ENCODE data around the gene CARHSP1.
"Not testable (repeated sequence)": the region's sequence is repeated elsewhere in the genome, so short reads cannot be mapped to it uniquely, and the experiment has no call there.

The CARHSP1 gene

DNA sequence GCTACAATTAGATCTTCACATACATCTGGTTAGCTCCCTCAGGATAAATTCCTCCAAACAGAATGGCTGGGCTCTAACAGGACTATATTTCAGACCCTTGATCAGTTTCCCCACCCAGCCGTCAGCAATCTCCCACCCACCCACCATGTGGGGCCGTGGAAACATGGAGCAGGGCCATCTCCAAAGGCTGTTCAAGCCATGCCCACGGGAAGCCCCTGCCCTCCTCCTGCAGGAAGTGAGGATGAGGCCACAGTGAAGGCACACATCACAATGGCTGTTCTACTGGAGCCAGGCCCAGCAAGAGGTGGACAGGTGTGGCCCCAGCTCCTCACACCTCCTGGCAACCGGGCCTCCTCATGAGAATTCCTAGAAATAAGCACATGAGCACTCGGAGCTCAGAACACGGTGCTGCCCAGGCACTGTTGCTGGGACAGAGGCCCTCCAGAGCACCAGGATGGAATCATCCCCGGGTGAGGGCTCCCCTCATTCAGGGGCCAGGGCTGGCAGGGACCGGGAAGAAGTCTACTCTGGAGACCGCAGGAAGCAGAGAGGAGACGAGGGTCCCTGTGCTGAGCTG is 13.3 kb upstream of the CARHSP1 start, which contains the start of gene LITAFD:
LITAFD (plus strand) TSS at position 311 of the 577 bp plus-strand sequence. CDS start 2,005 bp downstream, outside the sequence.
- Histone ChIP-seq H3K79me2 (no peaks in the 10 kb centered on the region), H3K9ac (no peak within 1 kb of the TSS), H3K36me3 (ENCODE audit: control insufficient read depth, insufficient read depth, low read length) (no peaks in the 10 kb centered on the region), H3K4me2 (ENCODE audit: low read length) (no peak within 1 kb of the TSS), H3K27me3 (ENCODE audit: control insufficient read depth, insufficient read depth, low read length) (no peaks in the 10 kb centered on the region), H3K4me1 (no peaks in the 10 kb centered on the region), H3K27ac (no peak within 1 kb of the TSS), H3K9me3 (ENCODE audit: control insufficient read depth, low read length) (no peaks in the 10 kb centered on the region), H2AFZ (no peak within 1 kb of the TSS), H3K4me3 (ENCODE audit: low read depth, low read length) (no peak within 1 kb of the TSS)
- TF ChIP-seq, protein P1, sequence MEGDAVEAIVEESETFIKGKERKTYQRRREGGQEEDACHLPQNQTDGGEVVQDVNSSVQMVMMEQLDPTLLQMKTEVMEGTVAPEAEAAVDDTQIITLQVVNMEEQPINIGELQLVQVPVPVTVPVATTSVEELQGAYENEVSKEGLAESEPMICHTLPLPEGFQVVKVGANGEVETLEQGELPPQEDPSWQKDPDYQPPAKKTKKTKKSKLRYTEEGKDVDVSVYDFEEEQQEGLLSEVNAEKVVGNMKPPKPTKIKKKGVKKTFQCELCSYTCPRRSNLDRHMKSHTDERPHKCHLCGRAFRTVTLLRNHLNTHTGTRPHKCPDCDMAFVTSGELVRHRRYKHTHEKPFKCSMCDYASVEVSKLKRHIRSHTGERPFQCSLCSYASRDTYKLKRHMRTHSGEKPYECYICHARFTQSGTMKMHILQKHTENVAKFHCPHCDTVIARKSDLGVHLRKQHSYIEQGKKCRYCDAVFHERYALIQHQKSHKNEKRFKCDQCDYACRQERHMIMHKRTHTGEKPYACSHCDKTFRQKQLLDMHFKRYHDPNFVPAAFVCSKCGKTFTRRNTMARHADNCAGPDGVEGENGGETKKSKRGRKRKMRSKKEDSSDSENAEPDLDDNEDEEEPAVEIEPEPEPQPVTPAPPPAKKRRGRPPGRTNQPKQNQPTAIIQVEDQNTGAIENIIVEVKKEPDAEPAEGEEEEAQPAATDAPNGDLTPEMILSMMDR (IDR thresholded peaks at IDR 0.05) = no peak

DNA sequence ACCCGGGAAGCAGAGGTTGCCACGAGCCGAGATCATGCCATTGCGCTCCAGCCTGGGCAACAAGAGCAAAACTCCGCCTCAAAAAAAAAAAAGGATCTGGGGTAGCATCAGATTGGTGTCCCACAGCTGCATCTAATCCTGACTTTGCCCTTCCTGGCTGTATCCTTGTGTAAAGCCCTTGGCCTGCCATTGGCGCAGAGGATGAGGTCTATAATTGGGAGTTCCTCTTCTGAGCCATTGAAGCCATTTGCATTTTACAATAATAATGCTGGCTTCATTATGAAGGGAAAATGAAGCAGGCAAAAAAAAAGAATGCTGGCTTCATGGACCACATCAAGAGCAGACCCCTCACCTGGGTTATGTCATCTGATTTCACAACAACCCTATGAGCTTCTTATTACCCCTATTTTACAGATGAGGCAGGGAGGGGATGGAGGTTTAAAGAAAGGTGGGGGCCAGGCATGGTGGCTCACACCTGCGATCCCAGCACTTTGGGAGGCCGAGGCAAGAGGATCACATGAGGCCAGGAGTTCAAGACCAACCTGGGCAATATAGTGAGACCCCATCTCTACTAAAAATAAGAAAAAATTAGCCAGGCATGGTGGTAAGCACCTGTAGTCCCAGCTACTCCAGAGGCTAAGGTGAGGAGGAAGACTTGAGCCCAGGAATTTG is 12.2 kb upstream of the CARHSP1 start:
- Histone ChIP-seq H3K27ac (no peak overlapping the region), H3K4me3 (ENCODE audit: low read depth, low read length) (no peak overlapping the region), H3K4me2 (ENCODE audit: low read length) (no peak overlapping the region), H3K9me3 (ENCODE audit: control insufficient read depth, low read length) (no peaks in the 10 kb centered on the region), H3K9ac (no peak overlapping the region), H3K36me3 (ENCODE audit: control insufficient read depth, insufficient read depth, low read length) (no peaks in the 10 kb centered on the region), H2AFZ (no peak overlapping the region), H3K4me1 (no peaks in the 10 kb centered on the region), H3K27me3 (ENCODE audit: control insufficient read depth, insufficient read depth, low read length) (no peaks in the 10 kb centered on the region), H3K79me2 (no peaks in the 10 kb centered on the region)
- TF ChIP-seq, protein P1 (IDR thresholded peaks at IDR 0.05) = no peak

DNA sequence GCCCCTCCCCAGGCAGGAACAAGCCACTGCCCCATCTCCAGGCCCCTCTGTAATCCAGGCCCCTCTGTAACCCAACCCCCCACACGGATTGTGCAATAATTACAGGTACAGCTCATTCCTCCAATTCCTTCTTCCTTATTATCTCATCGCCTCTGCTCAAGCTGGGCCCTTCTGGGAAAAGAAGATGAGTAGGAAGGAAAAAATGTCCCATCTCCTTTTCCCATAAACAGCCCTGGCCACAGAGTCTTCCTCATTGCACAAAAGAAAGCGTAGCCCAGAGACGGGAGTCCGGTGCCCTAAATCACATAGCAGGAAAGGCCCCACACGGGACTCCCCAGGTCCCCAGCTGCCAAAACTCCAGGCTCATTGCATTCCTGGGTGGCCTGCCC is 9.7 kb upstream of the CARHSP1 start:
- Histone ChIP-seq H3K4me1 (no peaks in the 10 kb centered on the region), H3K4me2 (ENCODE audit: low read length) (no peak overlapping the region), H3K9me3 (ENCODE audit: control insufficient read depth, low read length) (no peaks in the 10 kb centered on the region), H3K9ac (no peak overlapping the region), H3K27ac (no peak overlapping the region), H3K36me3 (ENCODE audit: control insufficient read depth, insufficient read depth, low read length) (no peaks in the 10 kb centered on the region), H2AFZ (no peak overlapping the region), H3K27me3 (ENCODE audit: control insufficient read depth, insufficient read depth, low read length) (no peaks in the 10 kb centered on the region), H3K79me2 (no peaks in the 10 kb centered on the region), H3K4me3 (ENCODE audit: low read depth, low read length) (no peak overlapping the region)
- TF ChIP-seq, protein P1 (IDR thresholded peaks at IDR 0.05) = no peak

DNA sequence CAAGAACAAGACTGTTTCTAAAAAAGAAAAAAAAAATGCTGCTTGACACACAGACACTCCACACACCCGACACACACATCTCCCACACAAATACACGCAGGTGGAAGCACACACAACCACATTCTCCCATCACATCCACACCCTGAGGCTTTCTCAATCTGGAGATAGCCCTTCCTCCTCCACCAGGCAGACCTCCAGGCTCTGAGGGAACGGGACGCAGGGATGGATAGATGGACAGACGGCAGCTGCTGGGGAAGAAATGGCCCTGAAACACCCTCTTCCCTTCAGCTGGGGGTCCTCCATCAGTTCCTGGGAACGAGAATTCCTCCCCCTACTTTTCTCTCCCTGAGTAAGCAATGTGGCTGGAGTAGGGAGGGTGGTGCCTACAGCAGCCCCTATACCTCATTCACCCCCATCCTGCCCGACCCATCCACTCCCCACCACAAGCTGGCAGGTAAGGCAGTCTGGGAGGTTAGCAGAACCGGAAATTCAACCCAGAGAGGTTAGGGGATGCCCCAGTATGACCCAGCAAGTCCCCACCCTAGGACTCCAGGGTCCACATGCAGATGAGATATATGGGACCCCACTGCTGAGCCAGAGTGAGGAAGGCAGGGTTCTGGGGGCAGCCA is 9.2 kb upstream of the CARHSP1 start:
- no peaks in the 10 kb centered on the region for H3K27me3 ChIP-seq (ENCODE audit: control insufficient read depth, insufficient read depth, low read length)
- no peak overlapping the region for H3K9ac ChIP-seq
- no peaks in the 10 kb centered on the region for H3K36me3 ChIP-seq (ENCODE audit: control insufficient read depth, insufficient read depth, low read length)
- no peak overlapping the region for H3K4me3 ChIP-seq (ENCODE audit: low read depth, low read length)
- TF ChIP-seq, protein P1 (IDR thresholded peaks at IDR 0.05) = no peak
- H3K4me1 ChIP-seq = no peaks in the 10 kb centered on the region
- H3K4me2 ChIP-seq (ENCODE audit: low read length) = no peak overlapping the region
- H3K9me3 ChIP-seq (ENCODE audit: control insufficient read depth, low read length) = no peaks in the 10 kb centered on the region
- no peak overlapping the region for H2AFZ ChIP-seq
- no peak overlapping the region for H3K27ac ChIP-seq
- no peaks in the 10 kb centered on the region for H3K79me2 ChIP-seq

DNA sequence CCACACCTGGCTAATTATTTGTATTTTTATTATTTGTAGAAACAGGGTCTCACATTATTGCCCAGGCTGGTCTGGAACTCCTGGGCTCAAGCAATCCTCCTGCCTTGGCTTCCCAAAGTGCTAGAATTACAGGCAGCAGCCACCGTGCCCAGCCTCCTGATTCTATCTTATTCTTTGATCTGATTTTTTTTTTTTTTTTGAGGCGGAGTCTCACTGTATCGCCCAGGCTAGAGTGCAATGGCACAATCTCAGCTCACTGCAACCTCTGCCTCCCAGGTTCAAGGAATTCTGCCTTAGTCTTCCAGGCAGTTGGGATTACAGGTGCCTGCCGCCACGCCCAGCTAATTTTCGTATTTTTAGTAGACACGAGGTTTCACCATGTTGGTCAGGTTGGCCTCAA is 6.5 kb upstream of the CARHSP1 start:
- not testable (repeated sequence) for H3K36me3 ChIP-seq (ENCODE audit: control insufficient read depth, insufficient read depth, low read length); H3K4me2 ChIP-seq (ENCODE audit: low read length); H2AFZ ChIP-seq; H3K27me3 ChIP-seq (ENCODE audit: control insufficient read depth, insufficient read depth, low read length); H3K79me2 ChIP-seq; H3K9ac ChIP-seq; H3K27ac ChIP-seq; H3K4me1 ChIP-seq; H3K4me3 ChIP-seq (ENCODE audit: low read depth, low read length); H3K9me3 ChIP-seq (ENCODE audit: control insufficient read depth, low read length)
